Thoracic aorta (tissue), 2 donors: ENCODE measurements around the gene MPC1. TPM values are rescaled to one million over a fixed set of nuclear protein-coding genes. Genes with fewer than 3 reads are reported as not detected.
"Not testable (repeated sequence)": the region's sequence is repeated elsewhere in the genome, so short reads cannot be mapped to it uniquely, and the experiment has no call there.

ENCODE experiments used
- ATAC-seq: fragments of 150-250 bp; one replicate; pipeline ENCODE4 v1.8.0; 2017; ENCODE audit warnings: low read depth; ENCODE audit not compliant: insufficient number of reproducible peaks, low FRiP score
- DNase-seq: peaks from one replicate; pipeline ENCODE4 v3.0.0-alpha.2; 2020; ENCODE audit warnings: low spot score
- H3K27ac ChIP-seq, 2 donors: fragments of 200-600 bp; sonication (generic); 1 replicate in 1 of 2; 2 replicates in 1 of 2; pipeline ENCODE4 v1.5.1; 2016; ENCODE audit warnings: mild to moderate bottlenecking in 2 of 2, moderate library complexity in 2 of 2
- H3K27me3 ChIP-seq: fragments of 200-600 bp; sonication (generic); replicated peaks from 2 replicates; pipeline ENCODE4 v1.6.0; 2016; ENCODE audit warnings: mild to moderate bottlenecking; ENCODE audit not compliant: insufficient read depth
- H3K36me3 ChIP-seq: fragments of 200-600 bp; sonication (generic); one replicate; pipeline ENCODE4 v1.5.1; 2016
- H3K4me1 ChIP-seq, 2 donors: fragments of 200-600 bp; sonication (generic); 1 replicate in 1 of 2; 2 replicates in 1 of 2; pipeline versions ENCODE4 v1.5.1 to v1.6.0; 2016; ENCODE audit warnings: low read depth in 2 of 2, mild to moderate bottlenecking in 1 of 2; ENCODE audit not compliant: control insufficient read depth in 1 of 2
- H3K4me3 ChIP-seq: fragments of 200-600 bp; sonication (generic); 2 replicates; pipeline ENCODE4 v1.5.1; 2016; ENCODE audit warnings: mild to moderate bottlenecking
- H3K9me3 ChIP-seq: fragments of 200-600 bp; sonication (generic); 2 replicates; pipeline ENCODE4 v1.5.1; 2016
- CTCF ChIP-seq: fragments of 200-600 bp; sonication (generic); IDR thresholded peaks from one replicate; pipeline ENCODE4 v1.5.1; 2019; ENCODE audit warnings: antibody characterized with exemption
- total RNA-seq, 2 donors: library from RNA; depleted of rRNA; stranded (reverse); fragments of >200 nt; gene quantifications; one replicate each; pipeline versions ENCODE4 v1.1.0 to v1.2.3, GENCODE V29; 2016

Gene MPC1
- total RNA-seq, 2 donors from 2014 or later, result 43.8 to 56.0 TPM

GRCh38 chr6:166393535-166393823 lies 10.7 kb upstream of the MPC1 start:
- H3K27me3 ChIP-seq, result no peaks in the 10 kb centered on the region
- DNase-seq (no peak), ATAC-seq (no peak)
- no peak overlapping the region for H3K4me3 ChIP-seq
- no peaks in the 10 kb centered on the region for H3K4me1 ChIP-seq
- no peaks in the 10 kb centered on the region for H3K9me3 ChIP-seq
- H3K27ac ChIP-seq, result no peak overlapping the region
- no peak for TF ChIP-seq CTCF
- H3K36me3 ChIP-seq, result no peaks in the 10 kb centered on the region

- H3K27ac ChIP-seq, H3K4me1 ChIP-seq, ATAC-seq, H3K36me3 ChIP-seq, H3K9me3 ChIP-seq, DNase-seq, H3K4me3 ChIP-seq, H3K27me3 ChIP-seq: not testable (repeated sequence)
Measured at GRCh38 chr6:166392755-166393534, 10.2 kb upstream of the MPC1 start.

- no peak for DNase-seq
- no peak overlapping the region for H3K4me3 ChIP-seq
- H3K27me3 ChIP-seq, result no peaks in the 10 kb centered on the region
- peaks cover 0 to under 1% of the 10 kb centered on the region in 2 donors for H3K4me1 ChIP-seq
- H3K36me3 ChIP-seq, result no peaks in the 10 kb centered on the region
- no peak for ATAC-seq
- no peaks in the 10 kb centered on the region for H3K9me3 ChIP-seq
- no peak for TF ChIP-seq CTCF
- no peak overlapping the region for H3K27ac ChIP-seq
Measured at GRCh38 chr6:166389119-166389518, 6.4 kb upstream of the MPC1 start.

GRCh38 chr6:166388290-166389004 lies 5.7 kb upstream of the MPC1 start:
- ATAC-seq (no peak), DNase-seq (no peak)
- no peaks in the 10 kb centered on the region for H3K36me3 ChIP-seq
- TF ChIP-seq CTCF, result no peak
- H3K9me3 ChIP-seq, result no peaks in the 10 kb centered on the region
- H3K27ac ChIP-seq, result no peak overlapping the region
- no peak overlapping the region for H3K4me3 ChIP-seq
- H3K27me3 ChIP-seq, result no peaks in the 10 kb centered on the region
- H3K4me1 ChIP-seq, result peaks cover 0 to 4% of the 10 kb centered on the region in 2 donors

- H3K36me3 ChIP-seq, result no peaks in the 10 kb centered on the region
- peaks cover 0 to 4% of the 10 kb centered on the region in 2 donors for H3K4me1 ChIP-seq
- no peak overlapping the region for H3K27ac ChIP-seq
- no peak overlapping the region for H3K4me3 ChIP-seq
- no peak for TF ChIP-seq CTCF
- ATAC-seq (no peak), DNase-seq (no peak)
- no peaks in the 10 kb centered on the region for H3K27me3 ChIP-seq
- no peaks in the 10 kb centered on the region for H3K9me3 ChIP-seq
Measured at GRCh38 chr6:166387642-166388289, 5.0 kb upstream of the MPC1 start.

- H3K4me1 ChIP-seq, H3K27me3 ChIP-seq, H3K27ac ChIP-seq, H3K4me3 ChIP-seq, H3K9me3 ChIP-seq, H3K36me3 ChIP-seq, ATAC-seq, DNase-seq: not testable (repeated sequence)
Measured at GRCh38 chr6:166387098-166387497, 4.4 kb upstream of the MPC1 start.
